ENCODE results near the gene ARHGAP42. TPM values are rescaled to one million over a fixed set of nuclear protein-coding genes. Genes with fewer than 3 reads are reported as not detected.
"Not testable (repeated sequence)": the region's sequence is repeated elsewhere in the genome, so short reads cannot be mapped to it uniquely, and the experiment has no call there.

The ARHGAP42 gene
- total and polyA plus RNA-seq, 8 donors = 17.1 to 45.2 (median 36.2) TPM

DNA sequence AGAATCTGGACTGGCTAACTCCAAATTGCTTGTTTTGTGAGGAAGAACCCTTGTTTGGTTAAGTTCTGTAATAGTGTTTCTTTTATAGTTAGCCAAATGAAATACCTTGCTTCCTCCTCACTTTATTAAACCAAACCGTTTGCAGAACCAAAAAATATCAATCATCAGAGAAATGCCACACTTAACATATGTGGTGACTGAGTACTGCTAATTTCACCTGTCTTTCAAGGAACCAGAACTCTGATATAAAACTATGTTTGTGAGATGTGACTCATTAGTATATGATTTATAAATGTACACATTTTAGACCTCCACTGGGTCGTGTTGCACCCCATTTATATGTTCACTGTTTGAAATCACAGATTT lies 322.6 kb downstream of the ARHGAP42 start:
- H3K9me3 ChIP-seq = peaks cover 0 to 2% of the 10 kb centered on the region in 2 donors
- H3K4me3 ChIP-seq = no peak overlapping the region
- TF ChIP-seq, protein P1, sequence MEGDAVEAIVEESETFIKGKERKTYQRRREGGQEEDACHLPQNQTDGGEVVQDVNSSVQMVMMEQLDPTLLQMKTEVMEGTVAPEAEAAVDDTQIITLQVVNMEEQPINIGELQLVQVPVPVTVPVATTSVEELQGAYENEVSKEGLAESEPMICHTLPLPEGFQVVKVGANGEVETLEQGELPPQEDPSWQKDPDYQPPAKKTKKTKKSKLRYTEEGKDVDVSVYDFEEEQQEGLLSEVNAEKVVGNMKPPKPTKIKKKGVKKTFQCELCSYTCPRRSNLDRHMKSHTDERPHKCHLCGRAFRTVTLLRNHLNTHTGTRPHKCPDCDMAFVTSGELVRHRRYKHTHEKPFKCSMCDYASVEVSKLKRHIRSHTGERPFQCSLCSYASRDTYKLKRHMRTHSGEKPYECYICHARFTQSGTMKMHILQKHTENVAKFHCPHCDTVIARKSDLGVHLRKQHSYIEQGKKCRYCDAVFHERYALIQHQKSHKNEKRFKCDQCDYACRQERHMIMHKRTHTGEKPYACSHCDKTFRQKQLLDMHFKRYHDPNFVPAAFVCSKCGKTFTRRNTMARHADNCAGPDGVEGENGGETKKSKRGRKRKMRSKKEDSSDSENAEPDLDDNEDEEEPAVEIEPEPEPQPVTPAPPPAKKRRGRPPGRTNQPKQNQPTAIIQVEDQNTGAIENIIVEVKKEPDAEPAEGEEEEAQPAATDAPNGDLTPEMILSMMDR (IDR thresholded peaks at IDR 0.05) = no peak
- H3K27ac ChIP-seq = no peak overlapping the region
- H3K27me3 ChIP-seq = no peaks in the 10 kb centered on the region
- H3K4me1 ChIP-seq = no peaks in the 10 kb centered on the region
- intact Hi-C loops (cut with DNase I) = no loop called here
- no peaks in the 10 kb centered on the region for H3K36me3 ChIP-seq
- DNase-seq (no peak), ATAC-seq (no peak)

DNA sequence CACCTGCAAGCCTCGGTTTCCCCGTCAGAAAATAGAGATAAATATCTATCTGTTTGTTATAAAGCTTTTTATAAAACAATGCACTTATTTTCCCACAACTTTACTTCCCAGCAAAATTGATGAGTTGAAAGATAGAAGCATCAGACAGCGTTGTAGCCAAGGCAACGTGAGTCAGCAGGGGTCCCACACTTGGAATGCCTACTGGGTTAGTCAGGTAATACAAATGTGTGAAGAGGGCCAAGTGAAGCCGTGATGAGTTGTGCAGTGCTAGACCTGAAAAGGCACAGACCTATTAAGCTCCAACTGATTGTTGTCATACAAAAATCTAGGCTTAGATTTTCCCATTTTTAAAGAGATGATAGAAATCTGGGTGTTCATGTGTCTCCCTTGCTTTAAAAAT lies 323.8 kb downstream of the ARHGAP42 start:
- H3K27me3 ChIP-seq = no peaks in the 10 kb centered on the region
- intact Hi-C loops (cut with DNase I) = no loop called here
- H3K9me3 ChIP-seq = peaks cover 0 to 2% of the 10 kb centered on the region in 2 donors
- ATAC-seq (no peak), DNase-seq (no peak)
- H3K27ac ChIP-seq = no peak overlapping the region
- TF ChIP-seq, protein P1 (IDR thresholded peaks at IDR 0.05) = no peak
- no peak overlapping the region for H3K4me3 ChIP-seq
- no peaks in the 10 kb centered on the region for H3K36me3 ChIP-seq
- H3K4me1 ChIP-seq = no peaks in the 10 kb centered on the region

DNA sequence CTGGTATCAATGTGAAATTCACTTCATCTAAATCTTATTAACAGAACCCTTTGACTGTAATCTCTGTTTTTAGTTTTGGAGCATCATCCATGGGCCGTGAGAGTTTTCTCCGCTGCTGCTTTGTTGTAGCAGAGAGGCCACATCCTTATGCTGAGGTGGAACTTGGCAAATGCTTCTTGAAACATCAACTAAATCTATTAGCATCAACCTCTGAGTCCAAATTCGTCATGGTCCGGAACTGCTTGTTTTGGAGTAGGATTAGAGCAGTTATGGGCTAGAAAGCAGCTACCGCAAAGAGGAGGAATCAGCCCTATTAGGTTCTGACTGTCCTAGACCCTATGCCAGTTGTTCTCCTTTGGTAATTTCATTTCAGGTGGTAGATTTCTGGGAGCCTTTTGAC lies 324.8 kb downstream of the ARHGAP42 start:
- H3K27me3 ChIP-seq = no peaks in the 10 kb centered on the region
- H3K4me1 ChIP-seq = no peaks in the 10 kb centered on the region
- TF ChIP-seq, protein P1 (IDR thresholded peaks at IDR 0.05) = no peak
- no peak overlapping the region for H3K4me3 ChIP-seq
- H3K27ac ChIP-seq = no peak overlapping the region
- no peaks in the 10 kb centered on the region for H3K36me3 ChIP-seq
- DNase-seq (no peak), ATAC-seq (no peak)
- intact Hi-C loops (cut with DNase I) = no loop called here
- H3K9me3 ChIP-seq = peaks cover 0 to 2% of the 10 kb centered on the region in 2 donors

DNA sequence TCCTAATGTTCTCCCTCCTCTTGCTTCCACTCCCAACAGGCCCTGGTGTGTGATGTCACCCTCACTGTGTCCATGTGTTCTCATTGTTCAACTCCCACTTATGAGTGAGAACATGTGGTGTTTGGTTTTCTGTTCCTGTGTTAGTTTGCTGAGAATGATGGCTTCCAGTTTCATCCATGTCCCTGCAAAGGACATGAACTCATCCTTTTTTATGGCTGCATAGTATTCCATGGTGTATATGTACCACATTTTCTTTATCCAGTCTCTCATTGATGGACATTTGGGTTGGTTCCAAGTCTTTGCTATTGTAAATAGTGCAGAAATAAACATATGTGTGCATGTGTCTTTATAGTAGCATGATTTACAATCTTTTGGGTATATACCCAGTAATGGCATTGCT lies 326.6 kb downstream of the ARHGAP42 start:
- DNase-seq; H3K27me3 ChIP-seq; H3K9me3 ChIP-seq; H3K27ac ChIP-seq; H3K4me1 ChIP-seq; H3K36me3 ChIP-seq; H3K4me3 ChIP-seq; intact Hi-C loops (cut with DNase I); ATAC-seq: not testable (repeated sequence)

DNA sequence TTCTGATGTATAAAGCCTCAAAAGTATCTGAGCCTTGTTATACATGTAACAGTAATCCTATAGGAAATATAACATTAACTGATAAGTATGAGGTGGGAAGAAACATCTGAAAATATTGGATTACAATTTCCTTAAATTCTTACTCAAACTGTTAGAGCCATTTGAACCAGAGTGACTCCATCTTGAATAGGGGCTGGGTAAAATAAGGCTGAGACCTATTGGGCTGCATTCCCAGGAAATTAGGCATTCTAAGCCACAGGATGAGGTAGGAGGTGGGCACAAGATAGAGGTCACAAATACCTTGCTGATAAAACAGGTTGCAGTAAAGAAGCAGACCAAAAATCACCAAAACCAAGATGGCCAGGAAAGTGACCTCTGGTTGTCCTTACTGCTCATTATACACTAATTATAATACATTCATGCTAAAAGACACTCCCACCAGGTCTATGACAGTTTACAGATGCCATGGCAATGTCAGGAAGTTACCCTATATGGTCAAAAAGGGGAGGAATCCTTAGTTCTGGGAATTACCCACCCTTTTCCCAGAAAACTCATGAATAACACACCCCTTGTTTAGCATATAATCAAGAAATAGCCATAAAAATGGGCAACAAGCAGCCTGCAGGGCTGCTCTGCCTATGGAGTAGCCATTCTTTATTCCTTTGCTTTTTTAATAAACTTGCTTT lies 327.7 kb downstream of the ARHGAP42 start:
- TF ChIP-seq, protein P1 (IDR thresholded peaks at IDR 0.05) = no peak
- Histone ChIP-seq H3K4me3 (no peak overlapping the region), H3K36me3 (no peaks in the 10 kb centered on the region), H3K9me3 (no peaks in the 10 kb centered on the region), H3K27me3 (no peaks in the 10 kb centered on the region), H3K27ac (no peak overlapping the region), H3K4me1 (no peaks in the 10 kb centered on the region)
- ATAC-seq (no peak), DNase-seq (no peak)
- intact Hi-C loops (cut with DNase I) = no loop called here

DNA sequence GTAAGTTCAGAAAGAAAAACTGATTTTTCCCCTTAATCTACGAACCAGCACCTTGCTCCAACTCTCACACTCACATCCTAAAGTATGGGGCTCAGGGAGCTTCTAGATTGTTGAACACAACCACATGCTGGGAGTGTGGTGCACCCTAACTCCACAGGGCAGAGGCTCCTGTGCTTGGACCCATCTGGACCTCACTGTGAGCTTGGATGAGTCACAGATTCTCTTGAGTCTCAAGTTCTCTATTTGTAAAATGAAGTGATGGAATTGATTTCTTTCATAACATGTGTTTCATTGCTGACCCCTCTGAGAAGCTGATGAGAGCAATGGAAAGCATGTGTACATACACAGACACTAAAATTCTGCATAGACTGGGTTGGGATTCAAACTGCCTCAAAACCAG lies 332.8 kb downstream of the ARHGAP42 start:
- Histone ChIP-seq H3K27ac (no peak overlapping the region), H3K4me1 (no peaks in the 10 kb centered on the region), H3K27me3 (no peaks in the 10 kb centered on the region), H3K9me3 (no peaks in the 10 kb centered on the region), H3K4me3 (no peak overlapping the region), H3K36me3 (no peaks in the 10 kb centered on the region)
- ATAC-seq (no peak), DNase-seq (no peak)
- intact Hi-C loops (cut with DNase I) = no loop called here
- TF ChIP-seq, protein P1 (IDR thresholded peaks at IDR 0.05) = no peak

Measured in left lung (tissue), 10 donors.